Nephron (organoid): ENCODE results near the gene NRBF2.
A peak's percentile ranks its signal among the peaks of the same experiment; 100 is the strongest.
"Not testable (repeated sequence)": the region's sequence is repeated elsewhere in the genome, so short reads cannot be mapped to it uniquely, and the experiment has no call there.

Experiments used
- H3K27ac Mint-ChIP-seq, 3 experiments: 2 replicates each; pipeline ENCODE4 v1.8.0; 2020; ENCODE audit warnings: mixed read lengths in 3 of 3, mild to moderate bottlenecking in 2 of 3, moderate library complexity in 1 of 3
- H3K27me3 Mint-ChIP-seq: 2 replicates; pipeline ENCODE4 v1.8.0; 2021; ENCODE audit warnings: low read depth, mild to moderate bottlenecking, moderate library complexity, mixed read lengths
- H3K36me3 Mint-ChIP-seq: 2 replicates; pipeline ENCODE4 v1.8.0; 2020; ENCODE audit warnings: low read depth, mixed read lengths
- H3K4me1 Mint-ChIP-seq: 2 replicates; pipeline ENCODE4 v1.8.0; 2020; ENCODE audit warnings: mixed read lengths
- H3K4me3 Mint-ChIP-seq, 3 experiments: 2 replicates each; pipeline ENCODE4 v1.8.0; 2020; ENCODE audit warnings: mild to moderate bottlenecking in 3 of 3, mixed read lengths in 3 of 3, moderate library complexity in 2 of 3
- H3K9me3 Mint-ChIP-seq: 2 replicates; pipeline ENCODE4 v1.8.0; 2020; ENCODE audit warnings: mixed read lengths
- TF ChIP-seq, protein P1 (sequence below), 3 experiments: fragments of 200-600 bp; sonication (generic); IDR thresholded peaks; one replicate each; pipeline ENCODE4 v1.5.0; 2021; ENCODE audit warnings: antibody characterized with exemption in 3 of 3; ENCODE audit not compliant: unreplicated experiment in 3 of 3

Gene NRBF2

DNA sequence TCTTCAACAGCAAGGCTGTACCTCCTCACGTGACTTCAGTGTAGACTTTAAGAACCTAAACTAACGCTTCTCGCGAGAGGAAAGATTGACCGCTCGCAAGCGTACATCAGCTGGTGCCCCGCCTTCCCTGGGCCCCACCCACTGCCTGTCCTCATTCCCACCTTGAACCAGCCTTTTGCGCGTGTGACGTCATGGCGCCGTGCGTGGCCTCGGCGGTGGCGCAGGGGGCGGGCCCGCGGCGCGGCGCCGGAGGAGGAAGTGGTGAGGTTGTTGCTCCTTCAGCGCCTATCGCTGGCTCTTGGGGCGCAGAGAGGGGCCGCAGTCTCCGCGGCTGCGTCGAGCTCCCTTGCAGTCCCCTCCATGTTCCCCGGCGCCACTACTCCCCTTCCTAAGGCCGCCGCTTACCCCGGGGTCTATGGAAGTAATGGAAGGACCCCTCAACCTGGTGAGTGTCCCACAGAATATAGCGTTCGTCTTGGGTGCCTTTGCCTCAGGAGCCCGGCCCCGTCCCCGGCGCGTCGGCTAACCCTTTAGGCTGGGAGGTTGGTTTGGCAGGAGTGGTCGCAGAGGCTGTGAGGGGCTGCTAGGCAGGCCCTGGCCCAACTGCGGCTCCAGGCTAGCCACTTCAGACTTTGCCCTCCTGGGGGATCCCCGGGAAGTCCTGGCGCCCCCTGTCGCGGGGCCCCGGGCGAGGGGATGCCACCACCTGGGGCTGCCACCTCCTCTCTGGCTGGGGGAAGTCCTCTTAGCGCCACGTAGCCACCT, at the start of gene NRBF2:
NRBF2 (plus strand) TSS at position 273 of the 765 bp plus-strand sequence; CDS start at position 416, 143 bp downstream.
- H3K4me3 Mint-ChIP-seq = peak within 1 kb of the TSS; percentile 86 to 91 (median 89)
- TF ChIP-seq, protein P1, sequence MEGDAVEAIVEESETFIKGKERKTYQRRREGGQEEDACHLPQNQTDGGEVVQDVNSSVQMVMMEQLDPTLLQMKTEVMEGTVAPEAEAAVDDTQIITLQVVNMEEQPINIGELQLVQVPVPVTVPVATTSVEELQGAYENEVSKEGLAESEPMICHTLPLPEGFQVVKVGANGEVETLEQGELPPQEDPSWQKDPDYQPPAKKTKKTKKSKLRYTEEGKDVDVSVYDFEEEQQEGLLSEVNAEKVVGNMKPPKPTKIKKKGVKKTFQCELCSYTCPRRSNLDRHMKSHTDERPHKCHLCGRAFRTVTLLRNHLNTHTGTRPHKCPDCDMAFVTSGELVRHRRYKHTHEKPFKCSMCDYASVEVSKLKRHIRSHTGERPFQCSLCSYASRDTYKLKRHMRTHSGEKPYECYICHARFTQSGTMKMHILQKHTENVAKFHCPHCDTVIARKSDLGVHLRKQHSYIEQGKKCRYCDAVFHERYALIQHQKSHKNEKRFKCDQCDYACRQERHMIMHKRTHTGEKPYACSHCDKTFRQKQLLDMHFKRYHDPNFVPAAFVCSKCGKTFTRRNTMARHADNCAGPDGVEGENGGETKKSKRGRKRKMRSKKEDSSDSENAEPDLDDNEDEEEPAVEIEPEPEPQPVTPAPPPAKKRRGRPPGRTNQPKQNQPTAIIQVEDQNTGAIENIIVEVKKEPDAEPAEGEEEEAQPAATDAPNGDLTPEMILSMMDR (IDR thresholded peaks at IDR 0.05; ENCODE audit: unreplicated experiment in 3 of 3) = peak in 1 of 3 experiments; percentile 28
- peak within 1 kb of the TSS; percentile 93 to 97 (median 95) for H3K27ac Mint-ChIP-seq
- peaks cover 3% of the 10 kb centered on the region for H3K36me3 Mint-ChIP-seq
- peaks cover 4% of the 10 kb centered on the region for H3K27me3 Mint-ChIP-seq
- peaks cover 9% of the 10 kb centered on the region for H3K4me1 Mint-ChIP-seq
- H3K9me3 Mint-ChIP-seq = peaks cover 14% of the 10 kb centered on the region

DNA sequence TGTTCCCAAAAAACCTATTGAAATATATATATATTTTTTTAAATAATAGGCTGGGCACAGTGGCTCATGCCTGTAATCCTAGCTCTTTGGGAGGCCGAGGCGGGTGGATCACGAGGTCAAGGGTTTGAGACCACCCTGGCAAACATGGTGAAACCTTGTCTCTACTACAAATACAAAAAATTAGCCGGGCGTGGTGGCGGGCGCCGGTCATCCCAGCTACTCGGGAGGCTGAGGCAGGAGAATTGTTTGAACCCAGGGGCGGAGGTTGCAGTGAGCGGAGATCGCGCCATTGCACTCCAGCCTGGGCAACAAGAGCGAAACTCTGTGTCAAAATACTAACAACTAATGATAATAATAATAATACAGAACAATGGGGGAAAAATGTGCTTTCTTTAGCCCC, 49.7 kb upstream of the NRBF2 start:
- not testable (repeated sequence) for H3K9me3 Mint-ChIP-seq, H3K36me3 Mint-ChIP-seq, H3K27ac Mint-ChIP-seq, H3K27me3 Mint-ChIP-seq, H3K4me3 Mint-ChIP-seq
- peaks cover 12% of the 10 kb centered on the region for H3K4me1 Mint-ChIP-seq

DNA sequence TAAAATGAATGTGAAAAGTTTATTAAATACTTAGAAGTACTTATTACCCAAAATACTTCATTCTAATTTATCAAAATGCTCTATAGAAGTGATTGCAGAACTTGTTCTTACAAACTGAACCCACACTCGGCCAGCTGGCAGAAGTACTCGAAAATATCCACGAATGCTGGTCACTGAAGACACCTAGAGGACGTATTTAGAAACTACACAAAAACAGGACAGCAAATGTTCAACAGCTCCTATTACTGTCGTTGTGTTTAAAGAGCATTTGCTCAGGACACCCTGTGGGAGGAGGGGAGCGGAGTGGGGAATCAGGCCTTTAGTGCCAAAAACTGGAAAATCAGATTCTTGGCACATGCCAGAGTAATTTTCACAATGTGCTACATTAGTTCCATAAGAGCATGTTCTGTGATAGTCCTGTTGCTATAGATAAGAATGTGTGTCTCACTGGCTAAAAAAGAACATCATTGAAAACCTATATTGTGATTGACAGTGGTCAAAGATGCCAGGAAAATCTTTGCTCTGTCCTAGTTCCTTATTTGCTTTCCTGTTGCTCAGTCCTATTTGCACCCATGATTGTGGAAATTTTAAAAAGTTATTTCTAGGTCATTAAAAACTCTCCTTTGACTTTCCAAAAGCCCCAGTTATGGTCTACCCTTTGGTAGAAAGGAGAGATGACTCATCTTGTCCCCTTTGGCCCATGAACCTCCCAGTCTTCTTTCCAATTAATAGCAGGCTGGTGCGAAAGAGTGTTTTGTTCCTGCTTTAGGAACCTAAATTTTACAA, 49.0 kb upstream of the NRBF2 start:
- Mint-ChIP-seq H3K9me3 (no peaks in the 10 kb centered on the region), H3K27me3 (no peaks in the 10 kb centered on the region)

DNA sequence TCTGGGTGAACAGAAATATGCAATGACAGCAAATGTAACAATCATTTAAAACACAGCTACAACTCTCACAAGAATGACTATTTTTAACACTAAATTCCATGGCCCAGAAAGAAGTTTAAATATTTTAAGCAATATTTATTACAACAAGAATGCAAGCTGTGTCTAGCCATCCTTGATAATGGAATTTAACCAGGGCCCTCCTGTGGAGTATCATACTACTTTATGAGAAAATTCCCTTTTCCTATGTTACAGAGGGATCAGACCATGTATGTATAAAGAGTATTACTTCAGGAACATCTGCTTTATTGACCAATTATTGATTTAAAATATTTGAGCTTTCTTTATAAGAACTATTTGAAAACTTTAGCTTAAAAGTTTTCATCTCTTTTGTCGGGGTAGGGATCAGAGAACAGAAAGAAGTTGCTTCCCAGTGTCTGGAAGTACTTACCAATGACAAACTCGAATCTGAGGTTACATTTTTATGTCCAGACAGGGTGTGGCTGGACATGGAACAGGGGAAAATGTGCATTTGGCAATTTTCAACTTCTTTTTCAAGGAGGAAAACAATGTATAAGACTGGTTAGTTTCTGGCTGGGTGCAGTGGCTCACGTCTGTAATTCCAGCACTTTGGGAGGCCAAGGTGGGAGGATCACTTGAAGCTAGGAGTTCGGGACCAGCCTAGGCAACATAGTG, 48.3 kb upstream of the NRBF2 start:
- no peaks in the 10 kb centered on the region for H3K36me3 Mint-ChIP-seq
- H3K4me3 Mint-ChIP-seq = no peak overlapping the region
- no peaks in the 10 kb centered on the region for H3K27me3 Mint-ChIP-seq
- H3K4me1 Mint-ChIP-seq = peaks cover 12% of the 10 kb centered on the region
- TF ChIP-seq, protein P1 (IDR thresholded peaks at IDR 0.05; ENCODE audit: unreplicated experiment in 3 of 3) = no peak
- peak overlapping the region in 1 of 3 experiments; percentile 23 for H3K27ac Mint-ChIP-seq
- no peaks in the 10 kb centered on the region for H3K9me3 Mint-ChIP-seq

More for the DNA sequence above, 49.0 kb upstream of the NRBF2 start:
- TF ChIP-seq, protein P1 (IDR thresholded peaks at IDR 0.05; ENCODE audit: unreplicated experiment in 3 of 3) = peak; percentile 76 to 80 (median 79)
- H3K4me3 Mint-ChIP-seq = no peak overlapping the region
- H3K27ac Mint-ChIP-seq = peak overlapping the region in 2 of 3 experiments; percentile 7 to 23
- peaks cover 12% of the 10 kb centered on the region for H3K4me1 Mint-ChIP-seq
- no peaks in the 10 kb centered on the region for H3K36me3 Mint-ChIP-seq

DNA sequence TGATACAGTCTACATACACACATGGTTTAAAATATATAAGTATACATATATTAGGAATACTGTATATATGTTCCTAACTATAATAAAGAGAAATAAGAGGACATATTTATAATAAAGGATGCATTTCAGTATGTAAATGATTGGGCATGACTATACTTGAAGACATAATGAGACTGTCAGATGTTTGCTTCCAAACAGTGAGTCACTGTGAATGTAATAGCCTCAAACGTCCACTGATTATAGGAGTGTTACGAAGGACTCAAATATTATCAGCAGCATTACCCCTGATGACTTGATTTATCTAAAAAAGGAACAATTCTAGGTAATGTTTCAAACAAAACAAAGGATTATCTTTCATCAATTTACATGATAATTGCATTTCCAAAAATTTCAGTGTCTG, 39.9 kb upstream of the NRBF2 start:
- Mint-ChIP-seq H3K36me3 (no peaks in the 10 kb centered on the region), H3K4me1 (no peaks in the 10 kb centered on the region), H3K4me3 (no peak overlapping the region), H3K27ac (no peak overlapping the region), H3K9me3 (no peaks in the 10 kb centered on the region), H3K27me3 (no peaks in the 10 kb centered on the region)
- TF ChIP-seq, protein P1 (IDR thresholded peaks at IDR 0.05; ENCODE audit: unreplicated experiment in 3 of 3) = no peak

DNA sequence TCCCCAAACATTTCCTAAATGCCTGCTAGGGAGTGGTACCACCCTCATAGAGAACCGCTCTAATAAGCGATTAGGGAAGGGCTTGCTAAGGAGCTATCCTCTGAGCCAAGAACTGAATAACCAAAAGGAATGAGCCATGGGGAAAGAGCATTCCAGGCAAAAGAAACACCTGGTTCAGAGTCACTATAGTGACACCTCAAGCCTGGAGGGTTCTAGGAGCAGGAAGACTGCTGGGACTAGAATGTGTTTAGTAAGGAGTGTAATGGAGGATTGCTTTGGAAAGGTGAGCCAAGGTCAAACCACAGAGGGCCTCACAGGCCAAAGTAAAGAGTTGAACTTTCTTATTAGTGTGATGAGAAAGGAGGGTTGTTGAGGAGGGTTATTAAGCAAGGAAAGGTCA, 38.7 kb upstream of the NRBF2 start:
- no peaks in the 10 kb centered on the region for H3K36me3 Mint-ChIP-seq
- TF ChIP-seq, protein P1 (IDR thresholded peaks at IDR 0.05; ENCODE audit: unreplicated experiment in 3 of 3) = no peak
- H3K9me3 Mint-ChIP-seq = no peaks in the 10 kb centered on the region
- no peaks in the 10 kb centered on the region for H3K27me3 Mint-ChIP-seq
- H3K27ac Mint-ChIP-seq = no peak overlapping the region
- H3K4me1 Mint-ChIP-seq = no peaks in the 10 kb centered on the region
- H3K4me3 Mint-ChIP-seq = no peak overlapping the region
